ENCODE results near the gene DIP2C. TPM values are rescaled to one million over a fixed set of nuclear protein-coding genes. Genes with fewer than 3 reads are reported as not detected.

DIP2C gene
- total RNA-seq, 1 experiment from 2014 or later: 5.3 TPM

DNA sequence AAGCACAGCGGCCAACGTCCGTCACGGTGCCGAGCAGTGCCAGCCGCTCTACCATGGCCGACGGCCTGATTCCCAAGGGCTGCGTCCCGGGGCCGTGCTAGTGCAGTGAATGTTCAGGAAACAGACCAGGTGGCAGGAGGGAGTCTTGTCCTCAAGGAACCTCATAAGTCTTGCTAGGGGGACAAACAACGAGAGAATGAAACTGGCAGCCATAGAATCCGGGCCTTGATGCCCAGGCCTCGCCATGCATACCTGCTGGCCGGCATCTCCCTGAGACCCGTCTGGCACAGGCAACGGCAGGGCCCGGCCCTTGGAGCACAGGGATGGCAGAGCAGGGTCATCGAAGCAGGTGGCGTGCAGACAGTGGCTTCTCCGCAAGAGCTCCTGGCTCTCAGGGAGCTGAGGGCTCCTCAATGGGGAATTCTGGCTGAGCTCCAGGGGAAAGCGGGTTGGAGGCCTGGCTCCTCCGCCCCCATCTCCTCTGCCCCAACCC is 58.8 kb downstream of the DIP2C start:
- no peak for DNase-seq (ENCODE audit: extremely low read depth, low read depth)

DNA sequence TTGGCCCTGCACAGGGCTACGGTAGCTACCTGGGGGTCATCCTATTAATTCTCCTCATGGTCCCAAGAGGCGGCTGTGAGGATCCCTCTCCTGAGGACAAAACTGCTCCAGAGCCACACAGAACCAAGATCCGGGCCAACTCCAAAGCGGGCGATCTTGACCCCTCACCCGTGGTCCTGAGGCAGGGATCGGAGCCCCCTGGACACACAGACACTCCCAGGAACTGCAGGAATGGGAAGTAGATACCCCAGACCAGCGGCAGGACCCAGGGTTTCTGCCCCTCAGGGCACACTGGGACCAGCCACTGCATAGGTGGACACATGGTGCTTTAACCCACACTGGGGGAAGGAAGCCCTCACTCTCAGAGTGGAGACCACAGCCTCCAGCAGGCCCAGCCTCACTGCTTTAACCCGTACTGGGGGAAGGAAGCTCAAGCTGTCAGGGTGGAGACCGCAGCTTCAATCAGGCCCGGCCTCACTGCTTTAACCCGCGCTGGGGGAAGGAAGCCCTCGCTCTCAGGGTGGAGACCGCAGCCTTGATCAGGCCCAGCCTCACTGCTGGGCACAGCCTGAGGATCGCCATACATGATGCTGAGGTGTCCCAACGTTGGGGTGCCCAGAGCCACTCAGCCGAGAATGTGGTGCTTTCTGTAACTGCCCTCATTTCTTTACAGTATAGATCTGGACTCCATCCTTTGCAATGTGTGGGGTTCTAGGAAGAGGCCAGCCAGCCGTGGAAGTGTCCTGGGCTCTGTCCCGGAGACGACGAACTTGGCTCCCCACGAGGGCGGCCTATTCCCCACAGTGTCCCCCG is 60.1 kb downstream of the DIP2C start:
- no peak for DNase-seq (ENCODE audit: extremely low read depth, low read depth)

DNA sequence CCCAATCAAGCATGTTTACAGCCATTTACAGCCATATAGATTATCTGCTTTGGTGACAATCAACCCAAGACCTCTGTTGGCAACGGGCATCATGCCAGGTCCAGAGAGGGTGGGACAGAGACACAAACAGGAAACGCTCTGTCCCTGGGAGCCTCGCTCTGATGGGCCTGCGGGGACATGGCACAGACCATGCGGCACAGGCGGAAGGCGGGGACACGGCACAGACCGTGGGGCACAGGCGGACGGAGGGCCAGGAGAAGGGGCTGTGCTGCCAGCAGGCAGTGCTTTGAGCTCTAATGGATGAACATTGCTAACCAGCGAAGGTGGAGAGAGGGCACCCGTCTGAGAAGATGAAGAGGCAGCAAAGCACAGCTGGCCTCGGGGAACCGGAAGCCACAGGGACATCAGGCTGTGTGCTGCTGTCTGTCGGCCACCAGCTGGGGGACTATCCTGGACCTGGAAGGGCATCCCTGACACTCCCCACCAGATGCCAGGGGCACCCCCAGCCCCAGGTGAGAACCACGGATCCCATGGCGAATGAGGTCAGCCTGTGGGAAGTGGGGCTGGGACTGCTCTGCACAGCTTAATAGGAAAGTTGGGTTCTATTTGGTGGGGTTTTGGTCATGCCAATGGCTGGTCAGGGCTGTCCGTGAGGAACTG is 61.0 kb downstream of the DIP2C start:
- no peak for DNase-seq (ENCODE audit: extremely low read depth, low read depth)

DNA sequence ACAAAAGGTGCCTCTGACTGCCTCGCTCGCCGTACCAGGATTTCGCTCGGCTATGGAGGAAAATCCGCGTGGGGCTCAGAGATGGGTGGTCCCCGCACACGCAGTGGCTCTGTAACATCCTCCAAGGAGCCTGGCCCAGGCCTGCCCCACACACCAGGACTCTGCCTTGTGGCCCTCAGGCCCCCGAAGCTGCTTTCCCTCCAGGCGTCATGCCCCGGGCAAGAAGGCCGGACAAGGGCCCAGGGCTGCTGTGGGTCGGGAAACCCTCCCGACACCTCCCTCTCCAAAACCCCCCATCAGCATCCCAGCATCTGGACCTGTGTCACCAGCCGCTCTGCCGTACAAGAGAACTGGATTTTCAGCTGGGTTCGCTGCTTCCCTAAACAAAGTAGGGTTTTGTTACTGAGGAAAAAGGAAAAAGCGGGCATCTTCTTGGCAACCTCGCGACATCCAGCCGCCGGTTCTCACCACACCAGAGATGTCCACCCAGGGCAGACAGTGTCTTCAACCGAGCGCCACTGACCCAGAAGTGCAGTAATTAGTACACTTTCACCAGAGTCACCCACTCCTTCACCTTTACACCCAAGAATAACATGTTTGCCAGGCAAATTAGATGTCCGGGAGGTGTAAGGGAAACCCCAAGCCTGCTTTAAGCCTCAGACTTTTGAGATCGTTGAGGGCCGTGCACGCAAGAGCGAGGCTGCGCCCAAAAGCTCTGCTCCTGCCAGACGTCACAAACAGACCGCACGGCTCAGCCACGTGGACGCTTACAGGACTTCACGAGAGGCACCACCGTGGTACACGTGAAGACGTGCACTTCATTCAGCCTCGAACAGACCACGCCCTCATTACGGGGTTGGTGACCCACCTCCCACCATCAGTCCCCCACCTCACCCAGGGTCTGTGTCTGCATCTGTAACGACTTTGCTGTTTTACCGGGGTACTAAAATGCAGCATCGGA is 62.2 kb downstream of the DIP2C start:
- no peak for DNase-seq (ENCODE audit: extremely low read depth, low read depth)

DNA sequence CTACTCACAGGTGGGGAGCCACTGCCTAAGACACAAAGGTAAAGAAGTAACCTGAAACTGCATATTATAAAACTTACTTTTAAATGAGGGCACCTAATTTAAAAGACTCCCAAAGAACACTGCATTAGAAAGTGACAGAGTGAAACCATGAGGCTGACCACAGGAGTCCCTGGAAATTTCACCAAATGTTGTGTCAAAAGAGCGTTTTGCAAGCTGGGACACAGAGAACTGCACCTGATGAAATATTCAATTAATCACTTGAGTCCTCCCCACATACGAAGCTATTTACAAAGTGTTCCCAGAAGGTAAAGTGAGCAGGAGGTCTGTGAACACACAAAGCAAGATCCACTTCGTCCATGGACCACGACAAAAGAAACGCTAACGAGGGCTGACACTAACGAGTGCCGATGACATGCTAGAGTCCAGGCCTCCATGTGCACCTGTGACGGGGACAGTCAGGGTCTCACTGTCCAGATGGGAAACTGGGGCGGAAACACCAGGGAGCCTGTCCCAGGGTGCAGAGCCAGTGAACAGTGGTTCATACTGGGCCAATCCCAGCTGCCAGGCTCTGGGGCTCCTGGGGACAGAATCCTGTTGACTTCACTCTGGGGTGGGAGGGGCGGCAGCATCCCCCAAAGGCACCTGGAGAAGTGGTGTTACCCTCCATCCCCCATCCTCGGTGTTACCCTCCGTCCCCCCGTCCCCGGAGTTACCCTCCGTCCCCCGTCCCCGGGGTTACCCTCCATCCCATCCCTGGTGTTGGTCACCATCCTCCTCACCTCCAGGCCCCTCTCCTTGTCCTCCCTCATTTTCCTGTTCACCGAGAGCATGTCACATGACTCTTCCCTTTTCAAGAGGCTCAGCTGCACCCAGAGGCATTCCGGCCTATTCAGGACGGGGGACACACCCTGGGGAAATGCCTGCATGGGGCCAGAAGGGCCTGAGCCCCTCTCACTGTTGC is 63.4 kb downstream of the DIP2C start:
- no peak for DNase-seq (ENCODE audit: extremely low read depth, low read depth)

DNA sequence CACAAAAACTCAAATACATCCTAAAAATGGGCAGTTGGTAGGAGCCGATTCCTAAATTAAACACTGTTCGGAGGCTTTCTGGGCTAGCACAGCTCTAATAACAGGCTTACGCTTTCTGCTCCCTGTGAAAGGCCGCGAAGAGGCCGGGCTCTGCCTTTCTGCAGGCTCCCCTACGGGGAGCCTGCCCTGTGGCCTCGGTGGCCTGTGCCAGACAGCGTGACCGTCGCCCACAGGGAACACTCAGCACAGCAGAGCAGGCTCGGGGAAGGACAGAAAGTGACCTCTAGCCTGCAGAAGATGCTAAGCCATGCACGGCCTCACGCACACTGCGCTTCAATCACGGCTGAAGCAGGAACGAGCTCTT is 64.2 kb downstream of the DIP2C start:
- no peak for DNase-seq (ENCODE audit: extremely low read depth, low read depth)

DNA sequence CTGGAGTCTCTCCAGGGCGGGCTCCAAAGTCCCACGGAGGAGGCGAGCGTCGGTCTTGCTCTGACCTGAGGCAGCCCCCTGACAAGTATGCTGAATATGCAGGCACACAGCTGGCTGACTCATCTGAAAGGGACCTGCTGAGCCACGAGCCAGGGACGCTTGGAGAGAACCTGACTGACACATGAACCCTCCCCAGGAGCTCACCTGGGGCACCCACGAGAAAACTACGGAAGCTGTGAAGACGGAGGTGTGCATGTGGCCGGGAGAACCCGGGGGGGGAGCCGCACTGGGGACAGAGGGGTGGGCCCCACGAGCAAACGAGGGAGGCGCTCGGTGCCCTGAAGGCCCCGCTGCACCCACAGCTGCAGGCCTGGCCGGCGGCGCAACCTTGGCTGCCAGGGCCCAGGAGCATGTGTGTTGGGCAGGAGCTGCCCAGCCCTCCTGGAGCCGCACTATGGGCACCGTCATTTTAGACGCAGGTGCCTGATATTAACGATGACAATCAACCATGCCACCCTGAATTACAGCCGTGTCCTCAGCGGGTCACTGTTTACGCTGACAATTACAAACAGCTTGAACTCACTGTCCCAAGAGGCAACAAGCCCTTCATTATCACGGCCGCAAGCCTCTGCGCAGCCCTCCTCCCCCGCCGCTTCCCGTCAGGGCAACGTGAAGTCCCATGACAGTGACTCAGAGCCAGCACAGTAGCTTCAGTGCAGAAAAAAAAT is 64.7 kb downstream of the DIP2C start:
- peak; percentile 23 for DNase-seq (ENCODE audit: extremely low read depth, low read depth)

DNA sequence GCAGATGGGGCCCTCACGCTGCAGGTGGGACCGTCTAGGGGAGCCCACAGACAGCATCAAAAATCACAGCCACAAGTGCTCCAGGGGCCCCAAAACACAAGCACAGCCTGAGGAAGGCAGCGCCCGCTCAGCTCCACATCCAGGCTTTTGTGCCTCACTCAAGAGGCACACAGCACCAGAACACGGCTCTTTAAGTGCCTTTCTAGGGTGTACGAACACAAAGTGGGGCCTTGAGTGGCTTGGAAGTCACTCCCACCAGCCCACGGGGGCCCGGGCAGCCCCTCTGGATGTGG is 65.2 kb downstream of the DIP2C start:
- no peak for DNase-seq (ENCODE audit: extremely low read depth, low read depth)

DNA sequence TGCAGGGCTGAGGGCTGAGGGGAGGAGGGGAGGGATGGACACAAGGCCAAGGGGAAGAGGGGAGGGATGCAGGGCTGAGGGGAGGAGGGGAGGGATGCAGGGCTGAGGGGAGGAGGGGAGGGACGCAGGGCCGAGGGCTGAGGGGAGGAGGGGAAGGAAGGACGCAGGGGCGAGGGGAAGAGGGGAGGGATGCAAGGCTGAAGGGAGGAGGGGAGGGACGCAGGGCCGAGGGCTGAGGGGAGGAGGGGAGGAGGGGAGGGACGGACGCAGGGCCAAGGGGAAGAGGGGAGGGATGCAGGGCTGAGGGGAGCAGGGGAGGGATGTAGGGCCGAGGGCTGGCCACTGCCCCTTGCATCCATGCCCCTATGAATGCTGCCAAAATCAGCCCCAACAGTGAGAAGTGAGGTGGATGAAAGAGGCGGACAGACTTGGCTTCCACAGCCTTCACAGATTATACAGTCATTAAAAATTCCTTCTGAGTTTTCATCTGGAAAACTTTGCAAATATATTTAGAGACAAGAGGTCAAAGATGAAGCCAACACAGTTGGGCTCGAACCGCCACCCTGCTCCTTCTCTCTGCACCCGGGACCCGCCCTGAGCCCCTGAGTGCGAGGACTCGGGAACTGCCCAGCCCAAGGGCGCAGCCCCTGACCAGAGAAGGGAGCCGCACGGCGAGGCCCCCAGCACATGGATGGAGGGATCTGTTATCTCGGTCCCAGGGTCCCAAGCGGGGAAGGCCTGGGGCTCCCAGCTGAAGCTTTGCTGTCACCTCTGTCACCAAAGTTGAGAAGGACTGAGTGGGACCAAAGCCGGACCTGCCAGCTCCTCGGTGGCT is 65.8 kb downstream of the DIP2C start:
- no peak for DNase-seq (ENCODE audit: extremely low read depth, low read depth)

DNA sequence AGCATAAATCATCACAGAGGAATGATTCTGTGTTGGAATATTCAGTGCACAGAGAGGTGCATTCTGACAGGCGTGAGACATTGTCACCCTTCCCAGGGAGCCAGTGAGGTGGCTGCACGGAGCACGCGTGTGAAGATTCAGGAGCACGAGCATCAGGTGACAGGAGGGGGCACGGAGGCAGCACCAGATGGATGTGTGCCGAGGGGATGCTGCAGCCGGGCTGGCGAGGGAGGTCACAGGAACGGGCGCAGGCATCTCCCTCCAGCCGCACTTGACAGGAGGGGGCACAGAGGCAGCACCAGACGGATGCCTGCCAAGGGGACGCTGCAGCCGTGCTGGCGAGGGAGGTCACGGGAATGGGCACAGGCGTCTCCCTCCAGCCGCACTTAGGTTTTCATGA is 66.5 kb downstream of the DIP2C start:
- DNase-seq (ENCODE audit: extremely low read depth, low read depth): no peak

DNA sequence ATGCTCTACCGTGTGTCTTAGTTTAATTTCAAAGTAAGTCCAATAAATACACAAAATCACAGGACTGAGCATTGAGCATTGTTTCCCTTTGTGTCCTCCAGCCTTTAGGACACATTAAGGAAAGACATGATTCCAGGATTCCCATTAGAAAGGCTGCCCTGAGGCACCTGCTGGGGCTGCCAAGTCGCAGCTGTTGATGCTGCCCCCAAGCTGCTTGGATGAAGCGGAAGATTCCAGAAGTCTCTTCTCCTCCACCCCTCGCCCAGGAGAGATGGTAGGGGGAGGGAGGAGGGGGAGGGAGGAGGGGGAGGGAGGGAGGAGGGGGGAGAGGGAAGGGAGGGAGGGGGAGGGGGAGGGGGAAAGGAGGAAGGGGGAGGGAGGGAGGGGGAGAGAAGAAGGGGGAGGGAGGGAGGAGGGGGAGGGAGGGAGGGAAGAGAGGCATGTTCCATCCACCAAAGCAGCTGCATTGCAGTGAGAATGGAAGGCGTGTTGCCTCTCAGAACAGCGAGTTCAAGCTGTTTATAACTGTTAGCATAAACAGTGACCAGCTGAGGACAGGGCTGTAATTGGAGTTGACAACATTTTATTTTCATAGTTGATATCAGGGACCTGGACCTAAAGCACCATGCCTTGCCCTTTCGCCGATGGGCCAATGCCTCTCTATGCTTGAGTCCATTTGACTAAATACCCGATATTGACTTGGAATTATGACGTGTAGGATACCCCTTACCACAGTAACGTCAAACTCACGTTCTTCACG is 67.3 kb downstream of the DIP2C start:
- no peak for DNase-seq (ENCODE audit: extremely low read depth, low read depth)

DNA sequence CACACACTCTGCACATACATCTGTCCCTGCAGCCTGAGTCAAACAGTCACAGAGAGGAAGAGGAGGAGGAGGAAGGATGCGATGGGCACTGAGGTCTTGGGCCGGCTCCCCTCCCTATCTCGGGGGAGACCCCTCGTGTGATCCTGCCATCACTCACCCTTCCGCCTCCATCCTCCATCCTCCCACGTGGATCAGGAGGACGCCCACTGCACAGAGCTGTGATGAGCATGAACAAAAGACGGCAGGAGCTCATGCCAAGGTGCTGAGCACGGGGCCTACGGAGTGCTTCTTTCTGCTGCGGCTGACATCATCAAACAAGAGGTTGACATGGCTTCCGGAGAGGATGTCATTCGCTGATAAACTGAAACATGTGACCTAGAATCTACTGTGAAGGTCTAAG is 68.0 kb downstream of the DIP2C start:
- DNase-seq (ENCODE audit: extremely low read depth, low read depth): no peak

DNA sequence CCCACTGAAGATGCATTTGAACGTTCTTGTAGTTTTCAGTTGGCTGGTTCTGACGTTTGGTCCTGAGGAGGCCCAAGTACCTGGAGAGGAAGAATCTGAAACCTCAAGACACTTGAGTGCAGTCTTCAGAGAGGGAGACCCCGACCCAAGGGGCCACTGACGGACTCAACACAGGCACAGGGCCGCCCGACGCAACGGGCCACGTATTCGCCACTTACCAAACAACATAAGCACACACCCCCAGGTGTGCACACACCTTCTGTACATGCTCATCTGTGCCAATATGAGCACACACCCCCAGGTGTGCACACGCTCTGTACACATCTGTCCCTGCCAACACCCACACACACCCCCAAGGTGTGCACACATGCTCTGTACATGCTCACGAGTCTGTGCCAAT is 68.5 kb downstream of the DIP2C start:
- no peak for DNase-seq (ENCODE audit: extremely low read depth, low read depth)

DNA sequence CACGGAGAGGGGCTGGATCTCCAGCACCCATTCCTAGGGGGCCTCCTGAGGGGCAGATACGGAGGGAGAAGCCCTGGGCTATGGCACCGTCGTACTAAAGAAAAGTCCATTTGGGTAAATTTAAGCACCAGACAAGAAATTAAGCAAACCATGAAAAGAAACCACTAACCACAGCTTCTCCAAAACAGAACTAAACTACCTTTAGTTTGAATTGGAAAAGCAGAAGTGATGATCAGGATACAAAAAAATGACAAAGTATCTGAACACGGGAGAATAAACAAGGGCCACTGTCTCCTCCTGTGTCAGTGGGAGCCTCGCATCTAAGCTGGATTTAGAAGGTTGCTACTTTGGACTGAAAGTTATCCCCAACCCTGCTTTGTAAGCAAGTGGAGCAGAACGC is 69.1 kb downstream of the DIP2C start:
- DNase-seq (ENCODE audit: extremely low read depth, low read depth): no peak

DNA sequence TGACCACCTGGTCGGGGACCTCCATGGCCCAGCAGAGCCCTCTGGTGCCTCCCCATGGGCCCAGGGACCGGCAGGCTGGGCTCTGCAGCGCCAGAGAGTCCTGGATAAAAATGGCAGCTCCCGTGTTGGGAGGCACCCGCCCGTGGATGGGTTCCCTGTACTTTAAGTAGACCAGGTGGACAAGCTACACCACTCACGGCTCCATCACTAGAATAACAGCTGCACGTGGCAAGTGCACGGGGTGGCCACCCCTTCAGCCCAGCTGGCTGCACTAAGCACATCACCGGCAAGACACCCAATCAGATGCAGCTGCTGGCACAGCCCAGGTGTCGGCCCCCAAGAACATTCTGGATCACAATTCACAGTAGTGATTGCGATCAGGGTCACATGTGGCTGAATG is 69.8 kb downstream of the DIP2C start:
- no peak for DNase-seq (ENCODE audit: extremely low read depth, low read depth)

DNA sequence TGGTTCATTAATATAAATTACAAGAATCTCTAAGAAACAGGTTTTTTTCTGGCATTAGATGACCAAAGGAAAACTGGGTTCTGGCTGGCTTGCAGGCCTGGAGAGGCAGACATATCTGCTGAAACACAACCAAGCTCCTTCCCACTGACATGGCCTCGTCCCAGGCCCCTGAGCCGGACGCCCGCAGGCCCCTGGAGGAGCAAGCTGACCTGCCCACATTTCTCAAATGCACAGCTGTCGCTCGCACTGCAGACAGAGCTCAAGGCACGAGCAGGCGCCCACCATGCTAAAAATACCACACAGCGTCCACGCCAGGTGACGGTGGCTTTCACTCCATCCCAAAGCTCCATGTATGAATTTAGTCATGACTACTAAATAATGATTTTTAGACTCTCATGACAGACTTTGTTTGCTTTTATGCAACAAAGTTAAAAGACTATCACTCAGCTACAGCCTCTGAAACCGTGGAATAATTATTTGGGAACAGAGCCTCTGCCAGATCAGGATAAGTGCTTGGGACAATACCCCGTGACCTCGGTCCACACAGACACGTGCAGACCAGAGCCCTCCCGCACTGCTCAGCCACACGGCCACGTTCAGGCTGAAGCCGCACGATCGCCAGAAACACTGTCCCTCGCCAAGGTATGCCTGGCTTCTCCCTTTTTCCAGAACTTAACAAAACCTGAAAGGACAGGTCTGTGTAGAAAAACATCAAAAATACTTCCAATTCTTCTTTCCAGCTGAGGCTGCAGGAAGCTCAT is 71.1 kb downstream of the DIP2C start:
- DNase-seq (ENCODE audit: extremely low read depth, low read depth): no peak

DNA sequence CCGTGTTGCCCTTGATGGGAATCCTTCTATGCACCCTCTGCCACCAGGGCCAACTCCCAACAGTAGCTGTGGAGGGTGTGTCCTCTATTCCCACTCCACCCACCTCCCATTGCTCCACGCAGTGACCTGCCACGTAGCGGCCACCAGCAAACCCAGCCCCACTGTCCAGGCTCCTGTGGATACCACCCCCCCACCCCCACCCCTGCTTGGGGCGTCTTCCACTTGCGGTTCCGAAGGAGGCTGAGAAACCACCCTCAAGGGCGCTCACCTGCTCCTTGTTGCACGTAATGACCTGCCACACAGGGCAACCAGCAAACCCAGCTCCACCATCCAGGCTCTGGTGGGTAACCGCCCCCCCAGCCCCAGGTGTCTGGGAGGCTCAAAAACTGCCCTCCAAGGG is 72.0 kb downstream of the DIP2C start:
- DNase-seq (ENCODE audit: extremely low read depth, low read depth): no peak
